ENCODE data around the gene GNAQ. TPM values are rescaled to one million over a fixed set of nuclear protein-coding genes. Genes with fewer than 3 reads are reported as not detected.

The GNAQ gene
- total RNA-seq, 2 donors from 2014 or later: 46.0 to 58.8 TPM

DNA sequence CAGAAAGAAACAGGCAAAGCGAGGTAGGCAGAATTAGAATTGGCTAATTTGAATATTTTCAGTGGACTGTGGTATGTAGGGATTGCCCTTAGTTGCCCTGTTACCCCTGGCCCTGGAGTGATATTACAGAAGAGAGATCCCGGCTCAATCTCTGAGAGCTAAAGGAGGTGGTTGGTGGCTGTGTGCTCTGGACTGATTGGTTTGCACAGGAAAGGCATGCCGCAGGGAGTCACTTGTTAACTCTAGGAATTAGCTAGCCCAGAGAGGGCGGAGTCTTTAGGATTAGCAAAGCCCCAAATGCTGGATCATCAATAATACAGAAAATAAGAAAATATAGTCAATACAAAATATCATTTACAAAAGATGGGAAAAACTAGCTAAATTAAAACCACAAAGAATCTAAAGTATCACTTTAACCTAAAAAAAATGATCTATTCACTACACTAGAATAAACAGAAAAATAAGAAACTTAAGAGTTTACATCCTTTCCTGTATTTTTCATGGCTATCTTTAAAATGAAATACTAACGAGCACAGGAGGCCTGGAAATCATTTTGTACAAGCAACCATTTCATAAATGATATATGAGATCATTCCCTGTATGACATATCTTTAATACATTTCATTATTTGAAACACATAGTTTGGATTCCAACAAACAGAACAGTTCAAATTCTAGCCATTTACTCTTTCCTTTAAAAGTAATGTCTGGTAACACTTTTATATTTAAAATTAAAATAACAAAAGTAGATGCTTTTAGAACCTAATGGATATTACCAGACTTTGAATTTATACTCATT lies 71.1 kb downstream of the GNAQ start:
- H3K27me3 ChIP-seq (replicated peaks; ENCODE audit: insufficient read depth): no peaks in the 10 kb centered on the region
- no peaks in the 10 kb centered on the region for H3K9me3 ChIP-seq
- no peak for DNase-seq (ENCODE audit: low spot score)
- peak overlapping the region; percentile 55 for H3K4me3 ChIP-seq
- TF ChIP-seq CTCF (IDR thresholded peaks at IDR 0.05): no peak
- peak overlapping the region; percentile 51 to 72 for H3K27ac ChIP-seq
- peaks cover 55 to 67% of the 10 kb centered on the region in 2 donors for H3K4me1 ChIP-seq (ENCODE audit: control insufficient read depth in 1 of 2, low read depth in 2 of 2)
- ATAC-seq (ENCODE audit: insufficient number of reproducible peaks, low FRiP score, low read depth): no peak
- no peaks in the 10 kb centered on the region for H3K36me3 ChIP-seq

- Histone ChIP-seq H3K27ac (peak overlapping the region; percentile 40 to 72), H3K4me1 (ENCODE audit: control insufficient read depth in 1 of 2, low read depth in 2 of 2) (peaks cover 51 to 67% of the 10 kb centered on the region in 2 donors), H3K4me3 (no peak overlapping the region), H3K27me3 (replicated peaks; ENCODE audit: insufficient read depth) (no peaks in the 10 kb centered on the region), H3K9me3 (no peaks in the 10 kb centered on the region), H3K36me3 (no peaks in the 10 kb centered on the region)
- TF ChIP-seq CTCF (IDR thresholded peaks at IDR 0.05): no peak
- ATAC-seq (ENCODE audit: insufficient number of reproducible peaks, low FRiP score, low read depth) (no peak), DNase-seq (ENCODE audit: low spot score) (no peak)
Observed at GRCh38 chr9:77959803-77960202, 71.8 kb downstream of the GNAQ start.

DNA sequence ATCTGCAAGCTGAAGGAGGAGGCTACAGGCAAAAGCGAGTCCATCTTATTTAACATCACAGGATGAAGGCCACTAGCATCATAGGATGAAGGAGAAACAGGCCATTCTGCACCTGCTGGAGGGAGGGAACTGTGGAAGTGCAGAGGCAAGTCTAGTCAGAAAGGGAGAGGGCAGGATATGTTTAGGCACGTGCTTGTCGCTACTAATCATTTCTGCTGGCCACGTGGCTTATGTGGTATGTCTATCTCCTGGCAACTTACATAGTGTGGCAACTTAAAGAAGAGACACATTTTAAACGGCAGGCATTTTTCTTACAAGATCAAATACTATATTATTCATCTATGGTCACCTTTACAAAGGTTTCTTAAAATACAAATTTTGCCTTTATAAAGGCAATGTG lies 74.0 kb downstream of the GNAQ start:
- DNase-seq (ENCODE audit: low spot score) (no peak), ATAC-seq (ENCODE audit: insufficient number of reproducible peaks, low FRiP score, low read depth) (no peak)
- TF ChIP-seq CTCF (IDR thresholded peaks at IDR 0.05): no peak
- Histone ChIP-seq H3K9me3 (no peaks in the 10 kb centered on the region), H3K36me3 (no peaks in the 10 kb centered on the region), H3K4me1 (ENCODE audit: control insufficient read depth in 1 of 2, low read depth in 2 of 2) (peaks cover 68 to 83% of the 10 kb centered on the region in 2 donors), H3K4me3 (no peak overlapping the region), H3K27ac (no peak overlapping the region), H3K27me3 (replicated peaks; ENCODE audit: insufficient read depth) (no peaks in the 10 kb centered on the region)

- ATAC-seq (ENCODE audit: insufficient number of reproducible peaks, low FRiP score, low read depth) (no peak), DNase-seq (ENCODE audit: low spot score) (no peak)
- Histone ChIP-seq H3K9me3 (no peaks in the 10 kb centered on the region), H3K4me1 (ENCODE audit: control insufficient read depth in 1 of 2, low read depth in 2 of 2) (peaks cover 67 to 88% of the 10 kb centered on the region in 2 donors), H3K27ac (no peak overlapping the region), H3K27me3 (replicated peaks; ENCODE audit: insufficient read depth) (no peaks in the 10 kb centered on the region), H3K36me3 (no peaks in the 10 kb centered on the region), H3K4me3 (no peak overlapping the region)
- TF ChIP-seq CTCF (IDR thresholded peaks at IDR 0.05): no peak
Observed at GRCh38 chr9:77956555-77956954, 75.1 kb downstream of the GNAQ start.

DNA sequence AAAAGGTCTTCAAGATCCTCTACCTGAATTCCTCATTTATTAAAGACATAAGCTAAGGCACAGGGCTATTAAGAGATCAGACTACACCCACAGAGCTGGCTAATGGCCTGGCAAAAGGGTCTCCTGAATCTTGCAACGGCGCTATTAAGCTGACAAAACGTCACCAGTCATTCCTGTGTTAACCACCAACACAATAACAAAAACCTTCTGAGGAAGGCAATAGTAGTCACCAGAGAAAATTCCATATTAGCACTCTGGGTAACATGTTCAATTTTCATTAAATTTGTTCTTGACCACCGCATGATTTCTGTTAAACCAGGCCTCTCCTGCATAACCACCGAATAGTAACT lies 77.0 kb downstream of the GNAQ start:
- peaks cover 51 to 78% of the 10 kb centered on the region in 2 donors for H3K4me1 ChIP-seq (ENCODE audit: control insufficient read depth in 1 of 2, low read depth in 2 of 2)
- no peaks in the 10 kb centered on the region for H3K36me3 ChIP-seq
- H3K27me3 ChIP-seq (replicated peaks; ENCODE audit: insufficient read depth): no peaks in the 10 kb centered on the region
- no peak for DNase-seq (ENCODE audit: low spot score)
- TF ChIP-seq CTCF (IDR thresholded peaks at IDR 0.05): no peak
- ATAC-seq (ENCODE audit: insufficient number of reproducible peaks, low FRiP score, low read depth): no peak
- no peaks in the 10 kb centered on the region for H3K9me3 ChIP-seq
- no peak overlapping the region for H3K4me3 ChIP-seq
- peak overlapping the region in 1 of 2 donors; percentile 35 for H3K27ac ChIP-seq
